NCI-H1694 (cell line): ENCODE results near the gene RRP8.
A peak's percentile ranks its signal among the peaks of the same experiment; 100 is the strongest.

Experiments used
- DNase-seq: peaks from one replicate; lab custom pipeline; 2025; lab: John Stamatoyannopoulos, UW

RRP8 gene

GRCh38 chr11:6568191-6568918 is 35.1 kb downstream of the RRP8 start:
- DNase-seq, result peak; percentile 23

GRCh38 chr11:6567371-6567745 is 36.1 kb downstream of the RRP8 start:
- DNase-seq, result no peak

- DNase-seq, result no peak
These were observed 36.6 kb downstream of the RRP8 start for GRCh38 chr11:6566704-6567370.

GRCh38 chr11:6565988-6566703 is 37.3 kb downstream of the RRP8 start:
- no peak for DNase-seq

GRCh38 chr11:6565325-6565724 is 38.1 kb downstream of the RRP8 start:
- no peak for DNase-seq

GRCh38 chr11:6563667-6564066 is 39.7 kb downstream of the RRP8 start:
- no peak for DNase-seq

GRCh38 chr11:6563121-6563619 is 40.2 kb downstream of the RRP8 start:
- no peak for DNase-seq

- DNase-seq, result no peak
These were observed 42.1 kb downstream of the RRP8 start for GRCh38 chr11:6561288-6561687.

GRCh38 chr11:6559369-6559768 is 44.0 kb downstream of the RRP8 start:
- no peak for DNase-seq

- no peak for DNase-seq
These were observed 45.4 kb downstream of the RRP8 start for GRCh38 chr11:6557761-6558674.

GRCh38 chr11:6557063-6557462 is 46.4 kb downstream of the RRP8 start:
- DNase-seq, result no peak

GRCh38 chr11:6556139-6556949 is 47.1 kb downstream of the RRP8 start:
- DNase-seq, result no peak

GRCh38 chr11:6554828-6555706 is 48.3 kb downstream of the RRP8 start:
- DNase-seq, result no peak

GRCh38 chr11:6553634-6554033 is 49.8 kb downstream of the RRP8 start:
- DNase-seq, result no peak

GRCh38 chr11:6548641-6549040 is 54.8 kb downstream of the RRP8 start:
- DNase-seq, result no peak

- no peak for DNase-seq
These were observed 55.3 kb downstream of the RRP8 start for GRCh38 chr11:6548121-6548520.

- no peak for DNase-seq
These were observed 56.2 kb downstream of the RRP8 start for GRCh38 chr11:6547177-6547576.

- DNase-seq, result no peak
These were observed 56.7 kb downstream of the RRP8 start for GRCh38 chr11:6546735-6547134.

GRCh38 chr11:6545917-6546605 is 57.4 kb downstream of the RRP8 start:
- no peak for DNase-seq
